WTC11 (cell line): ENCODE results near the gene FSTL4.

Source experiments
- FOXJ3 ChIP-seq: sonication (generic); formaldehyde crosslinking; IDR thresholded peaks from 2 replicates; pipeline ENCODE4 v1.9.0; 2021; ENCODE audit warnings: missing genetic modification reagents, mild to moderate bottlenecking, borderline replicate concordance
- RORB ChIP-seq: fragments of 250-450 bp; sonication (Bioruptor Pico); IDR thresholded peaks from 2 replicates; pipeline ENCODE4 v1.9.0; 2021; ENCODE audit warnings: mild to moderate bottlenecking
- TP53 ChIP-seq: sonication (generic); formaldehyde crosslinking; IDR thresholded peaks from 2 replicates; pipeline ENCODE4 v1.8.1; 2023; ENCODE audit warnings: mild to moderate bottlenecking, missing genetic modification reagents
- ZBTB21 ChIP-seq: sonication (generic); formaldehyde crosslinking; IDR thresholded peaks from 2 replicates; pipeline ENCODE4 v1.8.1; 2023; ENCODE audit warnings: mild to moderate bottlenecking, missing genetic modification reagents, borderline replicate concordance
- ZNF219 ChIP-seq: sonication (generic); formaldehyde crosslinking; IDR thresholded peaks from 2 replicates; pipeline ENCODE4 v1.8.0; 2023; ENCODE audit warnings: missing genetic modification reagents, mild to moderate bottlenecking, borderline replicate concordance
- ZNF416 ChIP-seq: fragments of 250-450 bp; sonication (Bioruptor Pico); IDR thresholded peaks from 2 replicates; pipeline ENCODE4 v1.9.0; 2021; ENCODE audit warnings: mild to moderate bottlenecking, inconsistent platforms
- TF ChIP-seq, protein P1 (sequence below): fragments of 200-600 bp; IDR thresholded peaks from 2 replicates; pipeline ENCODE4 v1.8.0; 2022; ENCODE audit warnings: antibody characterized with exemption
- TF ChIP-seq, protein P2 (sequence below): sonication (generic); formaldehyde crosslinking; IDR thresholded peaks from 2 replicates; pipeline ENCODE4 v1.8.0; 2022; ENCODE audit warnings: mild to moderate bottlenecking, missing genetic modification reagents
- TF ChIP-seq, protein P3 (sequence below): sonication (generic); formaldehyde crosslinking; IDR thresholded peaks from 2 replicates; pipeline ENCODE4 v1.8.1; 2022; ENCODE audit warnings: mild to moderate bottlenecking, missing genetic modification reagents, moderate library complexity, borderline replicate concordance
- TF ChIP-seq, protein P4 (sequence below): fragments of 250-450 bp; sonication (Bioruptor Pico); IDR thresholded peaks from 2 replicates; pipeline ENCODE4 v2.1.2; 2022; ENCODE audit warnings: mild to moderate bottlenecking, moderate library complexity
- TF ChIP-seq, protein P5 (sequence below): sonication (generic); formaldehyde crosslinking; conservative IDR thresholded peaks from 2 replicates; pipeline ENCODE4 v1.8.1; 2022; ENCODE audit warnings: mild to moderate bottlenecking, missing genetic modification reagents
- TF ChIP-seq, protein P6 (sequence below): sonication (generic); formaldehyde crosslinking; IDR thresholded peaks from 2 replicates; pipeline ENCODE4 v1.8.0; 2022; ENCODE audit warnings: mild to moderate bottlenecking, missing genetic modification reagents
- TF ChIP-seq, protein P7 (sequence below): sonication (generic); formaldehyde crosslinking; conservative IDR thresholded peaks from 2 replicates; pipeline ENCODE4 v1.8.1; 2023; ENCODE audit warnings: mild to moderate bottlenecking, low read depth, missing genetic modification reagents, moderate library complexity

DNA sequence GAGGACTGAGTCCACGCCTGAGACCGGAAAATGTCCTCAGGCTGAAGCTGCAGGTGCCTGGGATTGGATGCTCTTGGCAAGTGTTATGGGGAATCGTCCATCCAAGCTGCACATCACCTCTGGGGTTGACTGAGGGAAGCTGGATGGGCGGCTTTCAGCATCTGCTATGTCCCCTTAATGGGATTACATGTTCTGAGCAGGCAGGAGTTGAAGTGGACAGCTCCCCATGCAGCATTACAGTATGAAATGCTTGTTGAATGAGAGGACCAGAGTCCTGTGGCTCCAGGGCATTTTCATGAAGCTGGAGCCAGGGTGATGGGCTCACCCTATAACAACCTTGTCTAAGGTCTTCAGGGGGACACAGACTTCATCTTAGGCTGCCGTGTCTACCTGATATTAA lies 289.6 kb downstream of the FSTL4 start:
- TF ChIP-seq, protein P1, sequence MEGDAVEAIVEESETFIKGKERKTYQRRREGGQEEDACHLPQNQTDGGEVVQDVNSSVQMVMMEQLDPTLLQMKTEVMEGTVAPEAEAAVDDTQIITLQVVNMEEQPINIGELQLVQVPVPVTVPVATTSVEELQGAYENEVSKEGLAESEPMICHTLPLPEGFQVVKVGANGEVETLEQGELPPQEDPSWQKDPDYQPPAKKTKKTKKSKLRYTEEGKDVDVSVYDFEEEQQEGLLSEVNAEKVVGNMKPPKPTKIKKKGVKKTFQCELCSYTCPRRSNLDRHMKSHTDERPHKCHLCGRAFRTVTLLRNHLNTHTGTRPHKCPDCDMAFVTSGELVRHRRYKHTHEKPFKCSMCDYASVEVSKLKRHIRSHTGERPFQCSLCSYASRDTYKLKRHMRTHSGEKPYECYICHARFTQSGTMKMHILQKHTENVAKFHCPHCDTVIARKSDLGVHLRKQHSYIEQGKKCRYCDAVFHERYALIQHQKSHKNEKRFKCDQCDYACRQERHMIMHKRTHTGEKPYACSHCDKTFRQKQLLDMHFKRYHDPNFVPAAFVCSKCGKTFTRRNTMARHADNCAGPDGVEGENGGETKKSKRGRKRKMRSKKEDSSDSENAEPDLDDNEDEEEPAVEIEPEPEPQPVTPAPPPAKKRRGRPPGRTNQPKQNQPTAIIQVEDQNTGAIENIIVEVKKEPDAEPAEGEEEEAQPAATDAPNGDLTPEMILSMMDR = no peak
- TF ChIP-seq RORB (CRISPR knock-in tag) (no peak), ZNF219 (CRISPR knock-in tag) (no peak), FOXJ3 (CRISPR knock-in tag) (no peak), ZBTB21 (no peak), TP53 (CRISPR knock-in tag) (no peak), ZNF416 (no peak)
- TF ChIP-seq, protein P2, sequence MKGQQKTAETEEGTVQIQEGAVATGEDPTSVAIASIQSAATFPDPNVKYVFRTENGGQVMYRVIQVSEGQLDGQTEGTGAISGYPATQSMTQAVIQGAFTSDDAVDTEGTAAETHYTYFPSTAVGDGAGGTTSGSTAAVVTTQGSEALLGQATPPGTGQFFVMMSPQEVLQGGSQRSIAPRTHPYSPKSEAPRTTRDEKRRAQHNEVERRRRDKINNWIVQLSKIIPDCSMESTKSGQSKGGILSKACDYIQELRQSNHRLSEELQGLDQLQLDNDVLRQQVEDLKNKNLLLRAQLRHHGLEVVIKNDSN (CRISPR knock-in tag) = no peak
- TF ChIP-seq, protein P3, sequence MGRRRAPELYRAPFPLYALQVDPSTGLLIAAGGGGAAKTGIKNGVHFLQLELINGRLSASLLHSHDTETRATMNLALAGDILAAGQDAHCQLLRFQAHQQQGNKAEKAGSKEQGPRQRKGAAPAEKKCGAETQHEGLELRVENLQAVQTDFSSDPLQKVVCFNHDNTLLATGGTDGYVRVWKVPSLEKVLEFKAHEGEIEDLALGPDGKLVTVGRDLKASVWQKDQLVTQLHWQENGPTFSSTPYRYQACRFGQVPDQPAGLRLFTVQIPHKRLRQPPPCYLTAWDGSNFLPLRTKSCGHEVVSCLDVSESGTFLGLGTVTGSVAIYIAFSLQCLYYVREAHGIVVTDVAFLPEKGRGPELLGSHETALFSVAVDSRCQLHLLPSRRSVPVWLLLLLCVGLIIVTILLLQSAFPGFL = no peak
- TF ChIP-seq, protein P4, sequence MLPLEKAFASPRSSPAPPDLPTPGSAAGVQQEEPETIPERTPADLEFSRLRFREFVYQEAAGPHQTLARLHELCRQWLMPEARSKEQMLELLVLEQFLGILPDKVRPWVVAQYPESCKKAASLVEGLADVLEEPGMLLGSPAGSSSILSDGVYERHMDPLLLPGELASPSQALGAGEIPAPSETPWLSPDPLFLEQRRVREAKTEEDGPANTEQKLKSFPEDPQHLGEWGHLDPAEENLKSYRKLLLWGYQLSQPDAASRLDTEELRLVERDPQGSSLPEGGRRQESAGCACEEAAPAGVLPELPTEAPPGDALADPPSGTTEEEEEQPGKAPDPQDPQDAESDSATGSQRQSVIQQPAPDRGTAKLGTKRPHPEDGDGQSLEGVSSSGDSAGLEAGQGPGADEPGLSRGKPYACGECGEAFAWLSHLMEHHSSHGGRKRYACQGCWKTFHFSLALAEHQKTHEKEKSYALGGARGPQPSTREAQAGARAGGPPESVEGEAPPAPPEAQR (CRISPR knock-in tag) = no peak
- TF ChIP-seq, protein P5, sequence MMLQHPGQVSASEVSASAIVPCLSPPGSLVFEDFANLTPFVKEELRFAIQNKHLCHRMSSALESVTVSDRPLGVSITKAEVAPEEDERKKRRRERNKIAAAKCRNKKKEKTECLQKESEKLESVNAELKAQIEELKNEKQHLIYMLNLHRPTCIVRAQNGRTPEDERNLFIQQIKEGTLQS (CRISPR knock-in tag) = no peak
- TF ChIP-seq, protein P6, sequence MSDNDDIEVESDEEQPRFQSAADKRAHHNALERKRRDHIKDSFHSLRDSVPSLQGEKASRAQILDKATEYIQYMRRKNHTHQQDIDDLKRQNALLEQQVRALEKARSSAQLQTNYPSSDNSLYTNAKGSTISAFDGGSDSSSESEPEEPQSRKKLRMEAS (CRISPR knock-in tag) = no peak
- TF ChIP-seq, protein P7, sequence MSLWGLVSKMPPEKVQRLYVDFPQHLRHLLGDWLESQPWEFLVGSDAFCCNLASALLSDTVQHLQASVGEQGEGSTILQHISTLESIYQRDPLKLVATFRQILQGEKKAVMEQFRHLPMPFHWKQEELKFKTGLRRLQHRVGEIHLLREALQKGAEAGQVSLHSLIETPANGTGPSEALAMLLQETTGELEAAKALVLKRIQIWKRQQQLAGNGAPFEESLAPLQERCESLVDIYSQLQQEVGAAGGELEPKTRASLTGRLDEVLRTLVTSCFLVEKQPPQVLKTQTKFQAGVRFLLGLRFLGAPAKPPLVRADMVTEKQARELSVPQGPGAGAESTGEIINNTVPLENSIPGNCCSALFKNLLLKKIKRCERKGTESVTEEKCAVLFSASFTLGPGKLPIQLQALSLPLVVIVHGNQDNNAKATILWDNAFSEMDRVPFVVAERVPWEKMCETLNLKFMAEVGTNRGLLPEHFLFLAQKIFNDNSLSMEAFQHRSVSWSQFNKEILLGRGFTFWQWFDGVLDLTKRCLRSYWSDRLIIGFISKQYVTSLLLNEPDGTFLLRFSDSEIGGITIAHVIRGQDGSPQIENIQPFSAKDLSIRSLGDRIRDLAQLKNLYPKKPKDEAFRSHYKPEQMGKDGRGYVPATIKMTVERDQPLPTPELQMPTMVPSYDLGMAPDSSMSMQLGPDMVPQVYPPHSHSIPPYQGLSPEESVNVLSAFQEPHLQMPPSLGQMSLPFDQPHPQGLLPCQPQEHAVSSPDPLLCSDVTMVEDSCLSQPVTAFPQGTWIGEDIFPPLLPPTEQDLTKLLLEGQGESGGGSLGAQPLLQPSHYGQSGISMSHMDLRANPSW (CRISPR knock-in tag) = no peak
